GM21526 (cell line): Measurements from ENCODE around the gene PDE8B.

Source experiments
- ATAC-seq: cut with Tn5 transposase; IDR thresholded peaks from one replicate; pipeline ENCODE4 v1.9.1; 2021; ENCODE audit warnings: moderate library complexity; ENCODE audit not compliant: unreplicated experiment, low FRiP score

PDE8B gene

GRCh38 chr5:77316871-77317661 is 106.6 kb downstream of the PDE8B start:
- ATAC-seq: no peak

GRCh38 chr5:77318060-77318459 is 107.6 kb downstream of the PDE8B start:
- no peak for ATAC-seq

GRCh38 chr5:77319117-77319804 is 108.8 kb downstream of the PDE8B start:
- no peak for ATAC-seq

- ATAC-seq: no peak
These were observed 111.4 kb downstream of the PDE8B start for GRCh38 chr5:77321793-77322394.

GRCh38 chr5:77322406-77322805 is 111.9 kb downstream of the PDE8B start:
- no peak for ATAC-seq

- no peak for ATAC-seq
These were observed 115.6 kb downstream of the PDE8B start for GRCh38 chr5:77325921-77326541.

- ATAC-seq: no peak
These were observed 116.7 kb downstream of the PDE8B start for GRCh38 chr5:77326986-77327734.

- no peak for ATAC-seq
These were observed 118.6 kb downstream of the PDE8B start for GRCh38 chr5:77328930-77329647.

GRCh38 chr5:77329664-77330430 is 119.4 kb downstream of the PDE8B start:
- no peak for ATAC-seq

- ATAC-seq: no peak
These were observed 122.6 kb downstream of the PDE8B start for GRCh38 chr5:77333036-77333435.

- no peak for ATAC-seq
These were observed 123.1 kb downstream of the PDE8B start for GRCh38 chr5:77333451-77334123.

GRCh38 chr5:77337246-77337645 is 126.8 kb downstream of the PDE8B start:
- no peak for ATAC-seq

- ATAC-seq: no peak
These were observed 127.2 kb downstream of the PDE8B start for GRCh38 chr5:77337686-77338085.

- ATAC-seq: no peak
These were observed 128.9 kb downstream of the PDE8B start for GRCh38 chr5:77339337-77339890.

- no peak for ATAC-seq
These were observed 132.7 kb downstream of the PDE8B start for GRCh38 chr5:77343165-77343564.

- ATAC-seq: no peak
These were observed 137.1 kb downstream of the PDE8B start for GRCh38 chr5:77347435-77348098.

- no peak for ATAC-seq
These were observed 142.8 kb downstream of the PDE8B start for GRCh38 chr5:77353251-77353650.

- ATAC-seq: no peak
These were observed 144.0 kb downstream of the PDE8B start for GRCh38 chr5:77354454-77354853.
